ENCODE results near the gene PTCH1. TPM values are rescaled to one million over a fixed set of nuclear protein-coding genes. Genes with fewer than 3 reads are reported as not detected.

PTCH1 gene
- total RNA-seq, 1 experiment from 2014 or later, result 7.0 TPM

- DNase-seq (ENCODE audit: low spot score), result no peak
- in situ Hi-C loops (cut with HindIII; ENCODE audit: low sequenced_read_pairs), result no loop called here
Observed at GRCh38 chr9:95514342-95514741, 2.4 kb downstream of the PTCH1 start.

GRCh38 chr9:95513711-95514110, 3.1 kb downstream of the PTCH1 start:
- in situ Hi-C loops (cut with HindIII; ENCODE audit: low sequenced_read_pairs), result no loop called here
- no peak for DNase-seq (ENCODE audit: low spot score)

- in situ Hi-C loops (cut with HindIII; ENCODE audit: low sequenced_read_pairs), result no loop called here
- DNase-seq (ENCODE audit: low spot score), result no peak
Observed at GRCh38 chr9:95512709-95513095, 4.1 kb downstream of the PTCH1 start.

GRCh38 chr9:95511952-95512708, 4.6 kb downstream of the PTCH1 start:
- in situ Hi-C loops (cut with HindIII; ENCODE audit: low sequenced_read_pairs), result no loop called here

GRCh38 chr9:95511616-95511931, 5.2 kb downstream of the PTCH1 start:
- in situ Hi-C loops (cut with HindIII; ENCODE audit: low sequenced_read_pairs), result no loop called here
- DNase-seq (ENCODE audit: low spot score), result no peak

More at GRCh38 chr9:95511952-95512708, 4.6 kb downstream of the PTCH1 start:
- DNase-seq (ENCODE audit: low spot score), result peak; percentile 54

- in situ Hi-C loops (cut with HindIII; ENCODE audit: low sequenced_read_pairs), result no loop called here
- peak; percentile 95 for DNase-seq (ENCODE audit: low spot score)
Observed at GRCh38 chr9:95510709-95511615, 5.8 kb downstream of the PTCH1 start.

GRCh38 chr9:95509851-95510708, 6.7 kb downstream of the PTCH1 start:
- in situ Hi-C loops (cut with HindIII; ENCODE audit: low sequenced_read_pairs), result no loop called here
- no peak for DNase-seq (ENCODE audit: low spot score)

GRCh38 chr9:95508968-95509850, 7.6 kb downstream of the PTCH1 start:
- in situ Hi-C loops (cut with HindIII; ENCODE audit: low sequenced_read_pairs), result no loop called here
- peak; percentile 98 for DNase-seq (ENCODE audit: low spot score)

- no peak for DNase-seq (ENCODE audit: low spot score)
- in situ Hi-C loops (cut with HindIII; ENCODE audit: low sequenced_read_pairs), result no loop called here
Observed at GRCh38 chr9:95508242-95508967, 8.4 kb downstream of the PTCH1 start.

- in situ Hi-C loops (cut with HindIII; ENCODE audit: low sequenced_read_pairs), result no loop called here
- peak; percentile 81 for DNase-seq (ENCODE audit: low spot score)
Observed at GRCh38 chr9:95507464-95508241, 9.1 kb downstream of the PTCH1 start.

- peak; percentile 62 for DNase-seq (ENCODE audit: low spot score)
- in situ Hi-C loops (cut with HindIII; ENCODE audit: low sequenced_read_pairs), result no loop called here
Observed at GRCh38 chr9:95506678-95507463, 9.9 kb downstream of the PTCH1 start.

- in situ Hi-C loops (cut with HindIII; ENCODE audit: low sequenced_read_pairs), result no loop called here
- DNase-seq (ENCODE audit: low spot score), result no peak
Observed at GRCh38 chr9:95506428-95506677, 10.4 kb downstream of the PTCH1 start.

- in situ Hi-C loops (cut with HindIII; ENCODE audit: low sequenced_read_pairs), result no loop called here
- DNase-seq (ENCODE audit: low spot score), result peak; percentile 73
Observed at GRCh38 chr9:95505717-95506427, 10.9 kb downstream of the PTCH1 start.

- no peak for DNase-seq (ENCODE audit: low spot score)
- in situ Hi-C loops (cut with HindIII; ENCODE audit: low sequenced_read_pairs), result no loop called here
Observed at GRCh38 chr9:95505072-95505716, 11.6 kb downstream of the PTCH1 start.

- DNase-seq (ENCODE audit: low spot score), result peak; percentile 84
- in situ Hi-C loops (cut with HindIII; ENCODE audit: low sequenced_read_pairs), result no loop called here
Observed at GRCh38 chr9:95504053-95504963, 12.5 kb downstream of the PTCH1 start.

All from G401 (cell line).